Measurements from ENCODE around the gene TEAD3. TPM values are rescaled to one million over a fixed set of nuclear protein-coding genes. Genes with fewer than 3 reads are reported as not detected.

Gene TEAD3
- total and polyA plus RNA-seq, 2 of the 4 experiments (the other 2 are of a cell fraction), result 5.2 to 28.0 TPM

GRCh38 chr6:35473075-35473849 is 23.6 kb downstream of the TEAD3 start:
- no peak overlapping the region for H3K14ac ChIP-seq (replicated peaks; ENCODE audit: low read depth, low read length)
- H3K9me3 ChIP-seq (ENCODE audit: control insufficient read depth, insufficient read depth, low read length), result no peaks in the 10 kb centered on the region
- BruUV-seq (replicated peaks), result no TSS peak
- H2AK9ac ChIP-seq (replicated peaks; ENCODE audit: low read depth, low read length, poor library complexity), result no peak overlapping the region
- no peak overlapping the region for H3K4me2 ChIP-seq (ENCODE audit: low read depth, low read length)
- no peak overlapping the region for H4K91ac ChIP-seq (ENCODE audit: insufficient read depth, low read depth, low read length)
- H2BK120ac ChIP-seq (ENCODE audit: low read depth, low read length), result no peak overlapping the region
- no peaks in the 10 kb centered on the region for H3K27me3 ChIP-seq (ENCODE audit: control insufficient read depth, insufficient read depth, low read length)
- no peak overlapping the region for H3K18ac ChIP-seq (ENCODE audit: low read depth, low read length)
- H4K8ac ChIP-seq (ENCODE audit: low read depth in 2 of 2, low read length in 2 of 2), result no peak overlapping the region
- no peak overlapping the region for H3K23ac ChIP-seq (ENCODE audit: low read depth, low read length)
- no peak overlapping the region for H3K4ac ChIP-seq (ENCODE audit: low read depth, low read length)
- H3K79me1 ChIP-seq (ENCODE audit: low read depth in 1 of 2, low read length in 2 of 2), result peaks cover 7 to 48% of the 10 kb centered on the region in 2 experiments; a peak in 3 of 4 replicates
- dilution Hi-C loops (cut with HindIII; ENCODE audit: low sequenced_read_pairs, unreplicated experiment) (no loop called here), intact Hi-C loops (cut with micrococcal nuclease) (no loop called here), in situ Hi-C loops (cut with MboI; ENCODE audit: low sequenced_read_pairs) (no loop called here)
- TF ChIP-seq, protein P1, sequence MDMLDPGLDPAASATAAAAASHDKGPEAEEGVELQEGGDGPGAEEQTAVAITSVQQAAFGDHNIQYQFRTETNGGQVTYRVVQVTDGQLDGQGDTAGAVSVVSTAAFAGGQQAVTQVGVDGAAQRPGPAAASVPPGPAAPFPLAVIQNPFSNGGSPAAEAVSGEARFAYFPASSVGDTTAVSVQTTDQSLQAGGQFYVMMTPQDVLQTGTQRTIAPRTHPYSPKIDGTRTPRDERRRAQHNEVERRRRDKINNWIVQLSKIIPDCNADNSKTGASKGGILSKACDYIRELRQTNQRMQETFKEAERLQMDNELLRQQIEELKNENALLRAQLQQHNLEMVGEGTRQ (IDR thresholded peaks at IDR 0.05; ENCODE audit: low read depth, low read length), result no peak
- TF ChIP-seq MXI1 (IDR thresholded peaks at IDR 0.05; ENCODE audit: borderline replicate concordance, low read depth, low read length), result no peak
- TF ChIP-seq, protein P2, sequence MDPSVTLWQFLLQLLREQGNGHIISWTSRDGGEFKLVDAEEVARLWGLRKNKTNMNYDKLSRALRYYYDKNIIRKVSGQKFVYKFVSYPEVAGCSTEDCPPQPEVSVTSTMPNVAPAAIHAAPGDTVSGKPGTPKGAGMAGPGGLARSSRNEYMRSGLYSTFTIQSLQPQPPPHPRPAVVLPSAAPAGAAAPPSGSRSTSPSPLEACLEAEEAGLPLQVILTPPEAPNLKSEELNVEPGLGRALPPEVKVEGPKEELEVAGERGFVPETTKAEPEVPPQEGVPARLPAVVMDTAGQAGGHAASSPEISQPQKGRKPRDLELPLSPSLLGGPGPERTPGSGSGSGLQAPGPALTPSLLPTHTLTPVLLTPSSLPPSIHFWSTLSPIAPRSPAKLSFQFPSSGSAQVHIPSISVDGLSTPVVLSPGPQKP (IDR thresholded peaks at IDR 0.05; ENCODE audit: borderline replicate concordance, low read depth, low read length), result no peak
- TF ChIP-seq RFX5 (IDR thresholded peaks at IDR 0.05; ENCODE audit: low read depth, low read length), result no peak
- TF ChIP-seq MAZ (IDR thresholded peaks at IDR 0.05; ENCODE audit: borderline replicate concordance, low read depth, low read length), result no peak
- no peak for TF ChIP-seq CHD1 (IDR thresholded peaks at IDR 0.05; ENCODE audit: low read depth, low read length)
- TF ChIP-seq RCOR1 (IDR thresholded peaks at IDR 0.05; ENCODE audit: insufficient replicate concordance, low read length), result no peak
- TF ChIP-seq SMC3 (IDR thresholded peaks at IDR 0.05; ENCODE audit: low read depth, low read length), result no peak
- no peak for TF ChIP-seq CEBPB (IDR thresholded peaks at IDR 0.05; ENCODE audit: low read depth, low read length)
- H4K5ac ChIP-seq (ENCODE audit: low read depth, low read length), result no peak overlapping the region
- no peak overlapping the region for H3K9ac ChIP-seq (ENCODE audit: low read depth, low read length)
- no peak overlapping the region for H3K27ac ChIP-seq (ENCODE audit: insufficient read depth, low read length)
- peaks cover 63% of the 10 kb centered on the region for H3K36me3 ChIP-seq (ENCODE audit: control insufficient read depth, insufficient read depth, low read length)
- 0 out of 2 replicates have a peak, but pooled peaks cover 6% of the 10 kb centered on the region for H3K9me1 ChIP-seq (ENCODE audit: insufficient read depth, low read length)
- POLR2A ChIA-PET (ENCODE audit: unreplicated experiment), result interaction anchor here (0.6 to 0.9 kb wide), 6 partner anchors 8 to 442 kb away, joined by 3 to 10 read pairs (median 4); no protein-coding TSS in a partner anchor
- no peak overlapping the region for H2BK5ac ChIP-seq (ENCODE audit: low read depth, low read length, poor library complexity, severe bottlenecking)
- H3K4me3 ChIP-seq (ENCODE audit: insufficient read depth, low read depth, low read length), result no peak overlapping the region
- H3K4me1 ChIP-seq (ENCODE audit: control insufficient read depth, insufficient read depth, low read length), result peaks cover 10% of the 10 kb centered on the region
- no peak overlapping the region for H2BK15ac ChIP-seq (ENCODE audit: low read depth, low read length)
- H2BK20ac ChIP-seq (ENCODE audit: low read depth, low read length), result no peak overlapping the region
- no peak for DNase-seq
- no peak overlapping the region for H2AFZ ChIP-seq (replicated peaks; ENCODE audit: low read length, poor library complexity)
- peak overlapping the region; percentile 28; the same call in 1 of the 2 replicates for H2AK5ac ChIP-seq (ENCODE audit: low read depth, low read length)
- peaks cover 73% of the 10 kb centered on the region for H4K20me1 ChIP-seq (ENCODE audit: insufficient read depth, low read length)
- no peak for ATAC-seq (ENCODE audit: low read depth)
- H3K56ac ChIP-seq (ENCODE audit: extremely low read depth, insufficient read depth, low read length), result no peak overlapping the region
- CTCF ChIA-PET, result no interaction called here
- WGBS, 2 experiments (ENCODE audit: extremely low coverage in 2 of 2, insufficient read length in 1 of 2), result 100% methylated on average over 3 of the region's 9 CpGs; no CpG with 5 or more reads in 1 of the 2 experiments
